Middle frontal gyrus (tissue), 1 donor: ENCODE data around the gene CUL2.
"Not testable (repeated sequence)": the region's sequence is repeated elsewhere in the genome, so short reads cannot be mapped to it uniquely, and the experiment has no call there.

Experiments
- DNase-seq: peaks from one replicate; pipeline ENCODE4 v3.0.0-alpha.2; 2015; ENCODE audit warnings: low spot score; ENCODE audit errors: extremely low spot score

The CUL2 gene

GRCh38 chr10:34981844-34982243 is 108.3 kb downstream of the CUL2 start:
- no peak for DNase-seq

GRCh38 chr10:34979938-34980337 is 110.2 kb downstream of the CUL2 start:
- no peak for DNase-seq

GRCh38 chr10:34978080-34978479 is 112.1 kb downstream of the CUL2 start:
- DNase-seq, result no peak

GRCh38 chr10:34976380-34976910 is 113.7 kb downstream of the CUL2 start:
- not testable (repeated sequence) for DNase-seq

- DNase-seq, result not testable (repeated sequence)
These were observed 115.6 kb downstream of the CUL2 start for GRCh38 chr10:34974364-34975065.

- DNase-seq, result not testable (repeated sequence)
These were observed 116.4 kb downstream of the CUL2 start for GRCh38 chr10:34973757-34974156.

- not testable (repeated sequence) for DNase-seq
These were observed 117.0 kb downstream of the CUL2 start for GRCh38 chr10:34973121-34973520.

- not testable (repeated sequence) for DNase-seq
These were observed 117.5 kb downstream of the CUL2 start for GRCh38 chr10:34972591-34972990.

GRCh38 chr10:34971606-34972334 is 118.4 kb downstream of the CUL2 start:
- DNase-seq, result not testable (repeated sequence)

- no peak for DNase-seq
These were observed 121.0 kb downstream of the CUL2 start for GRCh38 chr10:34969171-34969570.

- DNase-seq, result no peak
These were observed 122.7 kb downstream of the CUL2 start for GRCh38 chr10:34967335-34967880.

GRCh38 chr10:34966451-34966850 is 123.7 kb downstream of the CUL2 start:
- DNase-seq, result no peak

GRCh38 chr10:34966040-34966439 is 124.1 kb downstream of the CUL2 start:
- DNase-seq, result no peak

GRCh38 chr10:34964166-34964800 is 125.9 kb downstream of the CUL2 start:
- no peak for DNase-seq

- DNase-seq, result no peak
These were observed 127.3 kb downstream of the CUL2 start for GRCh38 chr10:34962866-34963265.

- DNase-seq, result no peak
These were observed 129.2 kb downstream of the CUL2 start for GRCh38 chr10:34960983-34961382.

- no peak for DNase-seq
These were observed 130.4 kb downstream of the CUL2 start for GRCh38 chr10:34959786-34960185.

- no peak for DNase-seq
These were observed 130.8 kb downstream of the CUL2 start for GRCh38 chr10:34959321-34959720.
